Fibroblast of pulmonary artery (primary cell): Measurements from ENCODE around the gene STXBP4.

ENCODE experiments used
- DNase-seq: peaks from one replicate; pipeline ENCODE4 v3.0.0-alpha.2; 2010; ENCODE audit warnings: low read depth
- H3K4me3 ChIP-seq: replicated peaks from 2 replicates; pipeline ENCODE4 v1.5.1; 2011; ENCODE audit warnings: low read depth, mild to moderate bottlenecking, control low read depth, low read length, moderate library complexity
- CTCF ChIP-seq: IDR thresholded peaks from 2 replicates; pipeline ENCODE4 v1.5.1; 2011; ENCODE audit warnings: mild to moderate bottlenecking, control low read depth, low read length, inconsistent platforms; ENCODE audit errors: missing control alignments

The STXBP4 gene

GRCh38 chr17:55190748-55191147 is 222.2 kb downstream of the STXBP4 start:
- no peak overlapping the region for H3K4me3 ChIP-seq
- no peak for TF ChIP-seq CTCF
- no peak for DNase-seq

GRCh38 chr17:55198690-55199370 is 230.3 kb downstream of the STXBP4 start:
- H3K4me3 ChIP-seq = no peak overlapping the region
- TF ChIP-seq CTCF = no peak
- DNase-seq = no peak

- TF ChIP-seq CTCF = no peak
- H3K4me3 ChIP-seq = no peak overlapping the region
- no peak for DNase-seq
These were observed 232.3 kb downstream of the STXBP4 start for GRCh38 chr17:55200904-55201303.

- TF ChIP-seq CTCF = no peak
- DNase-seq = no peak
- no peak overlapping the region for H3K4me3 ChIP-seq
These were observed 232.9 kb downstream of the STXBP4 start for GRCh38 chr17:55201308-55201932.

- H3K4me3 ChIP-seq = no peak overlapping the region
- no peak for DNase-seq
- TF ChIP-seq CTCF = no peak
These were observed 234.3 kb downstream of the STXBP4 start for GRCh38 chr17:55202896-55203295.

- H3K4me3 ChIP-seq = no peak overlapping the region
- DNase-seq = no peak
- no peak for TF ChIP-seq CTCF
These were observed 239.7 kb downstream of the STXBP4 start for GRCh38 chr17:55208078-55208812.

GRCh38 chr17:55210292-55210691 is 241.7 kb downstream of the STXBP4 start:
- TF ChIP-seq CTCF = no peak
- no peak for DNase-seq
- H3K4me3 ChIP-seq = no peak overlapping the region
